Astrocyte of the hippocampus (primary cell): ENCODE data around the gene ASS1.

Experiments used
- DNase-seq: peaks from one replicate; pipeline ENCODE4 v3.0.0; 2011; ENCODE audit warnings: low read depth, low spot score

Gene ASS1

DNA sequence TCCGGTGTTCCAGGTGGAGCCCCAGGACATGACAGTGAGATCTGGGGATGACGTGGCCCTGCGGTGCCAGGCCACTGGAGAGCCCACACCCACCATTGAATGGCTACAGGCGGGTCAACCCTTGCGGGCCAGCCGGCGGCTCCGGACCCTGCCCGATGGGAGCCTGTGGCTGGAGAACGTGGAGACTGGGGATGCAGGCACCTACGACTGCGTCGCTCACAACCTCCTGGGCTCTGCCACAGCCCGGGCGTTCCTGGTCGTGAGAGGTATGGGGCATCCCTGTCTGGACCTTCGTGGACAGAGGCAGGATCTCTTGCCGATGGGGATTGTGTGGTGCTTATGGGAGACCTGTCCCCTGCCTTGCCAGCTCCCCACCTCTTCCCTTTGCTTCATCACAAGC lies 26.0 kb upstream of the ASS1 start:
- no peak for DNase-seq

DNA sequence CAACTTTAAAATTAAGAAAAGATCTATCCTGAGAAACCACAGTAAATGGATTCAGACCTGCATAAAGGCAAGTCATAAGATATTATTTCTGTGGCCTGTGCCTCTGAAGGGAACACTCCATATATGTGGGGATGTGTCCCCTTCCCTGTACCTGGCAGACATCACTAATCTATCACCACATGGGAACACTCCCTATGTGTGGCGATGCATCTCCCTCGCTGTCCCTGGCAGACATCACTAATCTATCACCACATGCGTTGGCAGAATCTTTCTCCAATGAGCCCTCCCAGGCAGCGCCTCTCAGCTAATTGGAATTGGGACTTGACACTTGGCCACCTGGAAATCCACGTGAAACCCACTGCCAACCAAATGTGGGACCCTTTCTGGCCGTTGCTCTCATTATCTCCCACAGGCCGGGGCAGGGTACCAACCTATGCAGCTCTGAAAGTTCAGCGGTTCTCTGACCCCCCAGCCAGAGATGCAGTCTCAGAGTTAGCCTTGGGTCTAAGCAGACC lies 25.2 kb upstream of the ASS1 start:
- no peak for DNase-seq

DNA sequence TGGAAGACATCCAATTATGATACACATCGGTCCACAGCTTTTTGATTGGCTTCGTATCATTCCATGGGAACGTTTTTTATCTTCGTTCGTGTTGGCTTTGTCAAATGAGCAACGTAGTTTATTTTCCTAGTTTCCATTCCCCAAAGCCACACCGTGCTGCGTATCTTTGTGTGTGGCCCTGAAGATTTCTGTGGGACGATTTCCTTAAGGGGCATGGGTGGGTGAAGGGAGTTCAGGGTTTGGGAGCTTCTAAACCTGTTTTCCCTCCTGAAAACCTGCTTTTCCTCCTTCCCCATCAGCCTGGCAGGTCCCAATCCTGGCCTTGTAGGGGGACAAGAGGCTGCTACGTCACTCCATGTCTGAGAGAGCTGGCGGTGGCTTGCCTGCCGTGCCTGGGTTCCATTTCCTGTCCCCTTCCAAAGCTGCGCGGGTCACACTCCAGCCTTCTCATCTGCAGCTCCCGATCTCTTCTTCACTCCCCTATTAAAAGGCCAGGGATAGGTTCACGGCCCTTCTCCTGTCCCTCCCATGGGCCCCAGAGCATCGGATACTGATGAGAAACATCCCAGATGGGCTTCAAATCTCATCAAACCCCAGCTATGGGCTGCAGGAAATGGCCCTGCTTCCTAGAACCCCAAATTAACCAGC lies 23.5 kb upstream of the ASS1 start:
- no peak for DNase-seq

DNA sequence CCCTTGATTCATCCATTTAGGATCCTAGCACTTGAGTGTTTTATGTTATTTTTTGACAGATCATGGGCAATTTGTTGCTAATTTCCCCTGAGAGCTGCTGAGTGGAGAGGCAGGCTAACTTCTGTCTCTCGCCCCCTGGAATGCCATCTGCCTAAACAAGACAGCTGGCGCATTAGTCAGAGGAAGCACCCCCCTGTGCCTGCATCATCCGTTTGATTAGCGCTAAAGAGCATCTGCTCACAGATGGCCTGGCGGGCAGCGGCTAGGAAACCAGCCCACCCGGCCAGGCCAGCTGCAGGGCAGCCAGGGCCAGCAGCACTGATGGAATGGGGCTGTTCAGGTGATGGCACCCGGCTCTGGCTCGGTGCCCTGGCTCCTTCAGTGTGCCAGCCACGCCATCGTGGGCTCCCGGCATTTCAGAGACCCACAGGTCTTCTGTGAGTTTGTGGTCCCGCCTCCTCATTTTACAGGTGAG lies 22.9 kb upstream of the ASS1 start:
- DNase-seq = no peak

DNA sequence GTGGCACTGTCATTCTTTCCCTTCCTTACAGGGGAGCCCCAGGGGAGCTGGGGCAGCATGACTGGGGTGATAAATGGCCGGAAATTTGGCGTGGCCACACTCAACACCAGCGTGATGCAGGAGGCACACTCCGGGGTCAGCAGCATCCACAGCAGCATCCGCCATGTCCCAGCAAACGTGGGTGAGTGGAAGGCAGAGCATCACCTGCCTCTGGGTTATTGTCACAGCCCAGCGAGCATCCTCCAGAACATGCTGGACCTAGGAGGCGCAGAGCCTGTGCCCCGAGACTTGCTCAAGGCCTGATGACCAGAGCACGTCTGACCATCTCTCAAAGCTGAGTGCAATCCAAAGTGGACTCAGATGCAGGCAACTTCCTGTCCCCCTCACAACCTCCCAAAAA lies 22.2 kb upstream of the ASS1 start:
- no peak for DNase-seq

DNA sequence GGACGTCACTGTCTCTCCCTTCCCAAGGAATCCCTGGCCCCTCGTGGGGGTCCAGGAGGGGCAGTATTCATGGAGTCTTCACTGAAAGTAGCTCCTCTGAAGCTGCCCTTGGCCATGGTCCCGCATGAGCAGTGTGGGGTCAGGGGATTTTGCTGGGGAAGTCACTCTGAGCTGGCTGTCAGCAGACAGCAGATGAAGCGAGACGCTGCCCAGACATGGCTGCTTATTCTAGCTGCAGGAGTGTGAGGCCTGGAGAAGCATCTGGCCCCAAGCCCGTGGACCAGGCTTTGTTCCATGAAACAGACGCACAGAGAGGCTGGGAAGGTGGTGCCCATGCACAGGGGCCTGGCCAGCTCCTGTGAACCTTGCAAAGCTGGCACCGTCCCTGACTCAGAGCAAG lies 21.5 kb upstream of the ASS1 start:
- no peak for DNase-seq

DNA sequence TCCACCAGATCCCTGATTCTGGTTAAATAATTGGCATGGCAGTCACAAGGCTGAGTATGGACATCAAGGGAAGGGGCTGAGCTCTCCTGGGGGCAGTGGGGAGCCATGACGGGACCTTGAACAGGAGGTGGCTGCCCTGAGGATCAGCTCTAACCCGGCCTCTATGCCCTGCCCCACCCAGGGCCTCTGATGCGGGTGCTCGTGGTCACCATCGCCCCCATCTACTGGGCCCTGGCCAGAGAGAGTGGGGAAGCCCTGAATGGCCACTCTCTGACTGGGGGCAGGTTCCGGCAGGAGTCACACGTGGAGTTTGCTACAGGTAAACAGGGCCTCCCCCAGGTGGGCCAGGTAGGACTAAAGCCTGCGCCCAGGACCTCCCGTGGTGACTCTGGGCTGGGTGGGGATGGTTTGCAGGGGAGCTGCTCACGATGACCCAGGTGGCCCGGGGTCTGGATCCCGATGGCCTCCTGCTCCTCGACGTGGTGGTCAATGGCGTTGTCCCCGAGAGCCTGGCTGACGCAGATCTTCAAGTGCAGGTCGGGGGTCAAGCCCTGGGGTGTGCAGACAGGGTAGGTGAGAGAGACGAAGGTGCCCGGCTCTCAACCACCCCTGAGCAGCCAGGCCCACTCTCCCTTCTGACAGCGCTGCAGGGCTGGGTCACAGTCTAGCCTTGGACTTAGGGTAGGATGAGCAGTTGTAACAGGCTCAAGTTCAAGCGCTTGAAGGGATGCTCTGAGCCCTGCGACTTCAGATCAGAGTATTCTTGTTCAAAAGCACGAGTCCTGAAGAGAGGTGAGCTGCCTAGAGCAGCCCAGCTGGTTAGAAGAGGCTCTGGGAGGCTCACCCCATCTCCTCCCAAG lies 19.9 kb upstream of the ASS1 start:
- DNase-seq = no peak

DNA sequence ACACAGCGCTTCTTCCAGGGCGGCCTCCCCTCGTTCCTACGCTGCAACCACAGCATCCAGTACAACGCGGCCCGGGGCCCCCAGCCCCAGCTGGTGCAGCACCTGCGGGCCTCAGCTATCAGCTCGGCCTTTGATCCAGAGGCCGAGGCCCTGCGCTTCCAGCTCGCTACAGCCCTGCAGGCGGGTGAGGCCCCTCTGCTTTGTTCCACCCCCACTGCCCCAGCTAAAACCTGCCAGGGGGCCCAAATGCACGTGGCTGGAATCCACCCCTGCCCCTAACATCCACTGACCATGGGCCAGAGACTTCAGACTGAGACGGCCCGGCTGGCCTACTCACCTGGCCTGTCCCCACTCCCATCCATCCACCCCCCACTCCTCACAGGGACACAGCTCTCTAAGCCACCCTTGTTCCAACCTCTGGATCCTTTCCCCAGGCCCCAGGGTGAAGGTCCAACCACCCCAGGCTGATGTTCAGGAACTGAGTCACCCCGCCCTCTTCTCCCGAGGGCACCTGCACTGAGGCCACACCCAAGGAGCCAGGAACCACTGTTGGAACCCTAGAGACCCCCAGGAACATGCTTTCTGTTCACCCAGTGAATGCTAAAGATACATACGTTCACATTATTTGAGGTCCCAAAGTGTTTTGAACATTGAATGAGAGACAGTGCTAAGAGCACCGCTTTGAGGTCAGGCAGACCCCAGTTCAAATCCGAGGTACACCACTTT lies 18.9 kb upstream of the ASS1 start:
- DNase-seq = no peak

DNA sequence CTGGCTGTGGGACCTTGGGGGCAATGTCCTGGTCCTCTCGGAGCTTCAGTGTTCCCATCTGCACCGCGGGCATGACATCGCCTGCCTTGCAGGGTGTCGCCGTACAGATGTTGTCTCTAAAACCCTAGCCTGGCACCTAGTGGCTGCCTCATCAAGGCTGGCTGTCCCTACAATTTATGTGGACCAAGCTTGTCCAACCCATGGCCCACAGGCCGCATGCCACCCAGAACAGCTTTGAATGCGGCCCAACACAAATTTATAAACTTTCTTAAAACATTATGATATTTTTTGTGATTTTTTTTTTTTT lies 18.3 kb upstream of the ASS1 start:
- no peak for DNase-seq

DNA sequence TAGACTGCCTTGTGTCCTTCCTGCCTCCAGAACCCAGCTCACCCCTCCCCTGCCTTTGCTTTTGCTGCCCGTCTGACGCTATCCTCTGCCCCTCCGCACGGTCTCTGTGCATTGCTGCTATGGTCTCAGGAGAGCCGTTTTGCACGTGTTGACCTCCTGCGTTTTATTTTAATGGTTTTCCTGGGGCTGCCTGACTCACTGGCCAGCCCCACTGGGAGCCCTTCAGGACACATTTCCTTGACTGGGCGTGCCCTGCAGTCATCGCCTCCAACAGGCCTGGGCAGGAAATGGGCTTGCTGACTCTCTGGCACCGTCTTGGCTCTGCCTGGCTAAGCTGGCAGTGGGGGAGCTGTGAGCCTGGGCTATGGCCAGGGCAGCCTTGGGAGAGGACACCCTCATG lies 17.9 kb upstream of the ASS1 start:
- no peak for DNase-seq

DNA sequence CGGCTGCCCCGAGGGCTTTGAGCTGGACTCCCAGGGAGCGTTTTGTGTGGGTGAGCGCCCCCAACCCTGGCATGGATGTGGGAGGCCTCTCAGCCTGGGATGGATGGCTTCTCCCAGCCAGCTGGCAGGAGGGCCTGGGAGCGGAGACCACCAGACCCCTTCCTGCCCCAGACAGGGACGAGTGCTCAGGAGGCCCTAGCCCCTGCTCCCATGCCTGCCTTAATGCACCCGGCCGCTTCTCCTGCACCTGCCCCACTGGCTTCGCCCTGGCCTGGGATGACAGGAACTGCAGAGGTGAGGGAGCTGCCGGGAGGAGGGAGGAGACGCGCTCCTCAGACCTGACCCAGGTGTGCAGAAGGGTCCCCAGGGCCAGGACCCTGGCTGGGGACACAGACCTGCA lies 17.4 kb upstream of the ASS1 start:
- DNase-seq = no peak

DNA sequence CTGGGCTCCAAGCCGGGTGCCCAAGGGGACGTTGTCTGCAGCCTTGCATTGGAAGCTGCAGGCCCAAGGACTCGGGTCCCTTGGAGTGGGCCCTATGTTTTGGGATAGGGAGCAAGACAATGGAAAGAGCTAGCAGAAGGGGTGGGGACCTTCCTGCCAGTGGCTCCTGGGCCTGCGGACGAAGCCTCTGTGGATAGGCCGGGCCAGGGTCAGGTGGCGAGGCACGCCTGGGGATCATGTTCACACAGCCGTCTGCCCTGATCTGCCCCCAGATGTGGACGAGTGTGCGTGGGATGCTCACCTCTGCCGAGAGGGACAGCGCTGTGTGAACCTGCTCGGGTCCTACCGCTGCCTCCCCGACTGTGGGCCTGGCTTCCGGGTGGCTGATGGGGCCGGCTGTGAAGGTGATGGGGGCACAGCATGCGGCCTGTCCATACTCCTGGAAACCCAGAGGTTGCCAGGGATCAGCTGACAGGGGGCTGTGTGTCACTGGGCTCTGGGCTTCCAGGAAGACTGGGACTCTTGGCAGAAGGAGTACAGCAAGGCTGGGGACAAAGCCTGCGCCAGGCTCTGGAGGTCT lies 16.6 kb upstream of the ASS1 start:
- DNase-seq = no peak

DNA sequence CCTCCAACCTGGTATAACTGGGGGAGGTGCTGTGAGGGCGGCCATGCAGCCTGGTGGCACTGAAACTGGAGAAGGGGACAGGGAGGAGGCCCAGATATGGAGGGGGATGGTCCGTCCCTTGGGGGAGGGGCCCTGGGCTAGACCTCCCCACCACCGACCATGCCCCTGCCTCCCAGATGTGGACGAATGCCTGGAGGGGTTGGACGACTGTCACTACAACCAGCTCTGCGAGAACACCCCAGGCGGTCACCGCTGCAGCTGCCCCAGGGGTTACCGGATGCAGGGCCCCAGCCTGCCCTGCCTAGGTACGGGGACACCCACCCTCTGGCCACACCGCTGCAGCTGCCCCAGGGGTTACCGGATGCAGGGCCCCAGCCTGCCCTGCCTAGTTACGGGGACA lies 15.4 kb upstream of the ASS1 start:
- no peak for DNase-seq

DNA sequence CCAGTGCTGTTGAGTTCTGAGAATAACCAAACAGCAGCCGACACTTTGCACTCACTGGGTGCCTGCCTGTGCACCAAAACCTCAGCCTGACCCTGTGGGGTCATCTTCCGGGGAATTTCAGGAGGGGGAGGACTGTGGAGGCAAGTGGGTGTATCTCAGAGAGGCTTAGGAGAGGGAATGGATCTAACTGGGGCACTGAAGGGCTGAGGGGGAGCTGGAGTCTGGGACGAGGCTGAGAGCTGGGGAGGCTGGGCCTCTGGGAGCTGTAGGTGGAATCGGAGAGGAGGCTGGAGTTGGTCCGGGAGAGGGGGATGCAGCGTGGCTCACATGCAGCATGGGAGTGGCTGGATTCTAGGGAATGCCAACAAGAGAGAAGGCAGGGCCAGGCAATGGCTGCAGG lies 14.9 kb upstream of the ASS1 start:
- DNase-seq = no peak

DNA sequence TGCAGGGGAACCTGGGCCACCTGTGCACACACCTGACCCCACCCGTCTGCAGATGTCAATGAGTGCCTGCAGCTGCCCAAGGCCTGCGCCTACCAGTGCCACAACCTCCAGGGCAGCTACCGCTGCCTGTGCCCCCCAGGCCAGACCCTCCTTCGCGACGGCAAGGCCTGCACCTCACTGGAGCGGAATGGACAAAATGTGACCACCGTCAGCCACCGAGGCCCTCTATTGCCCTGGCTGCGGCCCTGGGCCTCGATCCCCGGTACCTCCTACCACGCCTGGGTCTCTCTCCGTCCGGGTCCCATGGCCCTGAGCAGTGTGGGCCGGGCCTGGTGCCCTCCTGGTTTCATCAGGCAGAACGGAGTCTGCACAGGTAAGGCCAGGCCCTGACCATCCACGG lies 14.5 kb upstream of the ASS1 start:
- DNase-seq = no peak

DNA sequence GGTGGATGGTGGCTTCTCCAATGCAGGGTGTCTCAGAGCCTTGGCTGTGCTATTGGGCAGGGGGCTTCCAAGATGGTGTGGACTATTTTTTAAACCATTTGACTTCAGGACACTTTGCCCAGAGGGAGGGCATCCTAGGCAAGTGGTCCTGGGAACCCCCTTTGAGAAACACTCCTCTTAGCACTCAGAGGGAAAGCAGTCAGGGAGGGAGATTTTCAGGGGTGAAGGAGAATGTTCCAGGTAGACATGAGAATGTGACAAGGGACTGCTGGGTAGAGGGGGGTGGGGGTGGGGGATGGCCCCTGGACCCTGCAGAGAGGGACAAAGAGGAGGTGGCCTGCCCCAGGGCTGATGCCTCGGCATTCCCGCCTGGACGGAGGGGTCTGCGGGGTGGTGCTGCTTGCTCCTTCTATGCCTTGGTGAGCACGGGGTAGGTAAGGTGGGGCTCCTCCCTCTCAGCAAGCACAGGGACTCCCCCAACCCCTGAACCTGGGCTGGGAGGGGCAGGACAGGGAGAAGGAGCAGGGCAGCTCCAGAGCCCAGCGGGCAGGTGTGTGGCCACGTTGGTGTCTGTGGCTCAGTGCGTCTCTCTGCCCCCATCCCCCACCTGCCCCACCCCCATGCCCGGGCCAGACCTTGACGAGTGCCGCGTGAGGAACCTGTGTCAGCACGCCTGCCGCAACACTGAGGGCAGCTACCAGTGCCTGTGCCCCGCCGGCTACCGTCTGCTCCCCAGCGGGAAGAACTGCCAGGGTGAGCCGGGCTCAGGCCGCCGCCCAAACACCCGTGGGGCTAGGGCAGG lies 13.8 kb upstream of the ASS1 start:
- no peak for DNase-seq

DNA sequence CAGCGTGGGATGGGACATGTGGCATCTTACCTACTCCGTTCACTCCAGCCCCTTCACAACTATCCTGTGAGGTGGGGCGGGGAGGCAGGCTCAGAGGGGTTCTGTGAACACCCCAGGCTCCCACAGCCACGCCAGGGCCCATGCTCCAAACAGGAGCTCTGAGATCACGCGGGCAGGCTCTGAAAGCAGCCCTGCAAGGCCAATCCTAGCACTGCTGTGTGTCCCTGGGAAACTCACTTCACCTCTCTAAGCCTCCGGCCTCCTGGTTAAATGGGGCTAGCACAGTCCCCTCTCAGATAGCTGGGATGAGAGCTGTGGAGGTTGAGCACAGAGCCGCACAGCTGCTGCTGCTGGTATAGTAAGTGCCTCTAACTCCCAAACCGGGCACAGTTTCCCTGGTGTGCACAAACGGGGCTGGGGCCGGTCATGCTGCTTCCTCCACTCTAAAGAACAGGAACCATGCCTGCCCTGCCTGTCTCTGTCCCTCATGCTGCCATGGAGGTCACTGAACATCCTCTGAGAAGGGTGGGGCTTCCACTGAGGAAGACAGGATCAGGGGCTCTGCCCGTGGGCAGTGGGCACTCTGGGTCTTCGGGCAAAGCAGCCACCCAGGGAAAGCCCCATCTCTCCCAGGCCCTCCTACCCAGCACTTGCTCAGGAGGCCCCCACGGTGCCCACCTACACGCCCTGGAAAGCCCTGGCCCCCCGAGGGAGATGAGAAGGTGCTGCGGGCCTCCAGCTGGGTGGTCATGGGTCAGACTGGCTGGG lies 13.0 kb upstream of the ASS1 start:
- no peak for DNase-seq

DNA sequence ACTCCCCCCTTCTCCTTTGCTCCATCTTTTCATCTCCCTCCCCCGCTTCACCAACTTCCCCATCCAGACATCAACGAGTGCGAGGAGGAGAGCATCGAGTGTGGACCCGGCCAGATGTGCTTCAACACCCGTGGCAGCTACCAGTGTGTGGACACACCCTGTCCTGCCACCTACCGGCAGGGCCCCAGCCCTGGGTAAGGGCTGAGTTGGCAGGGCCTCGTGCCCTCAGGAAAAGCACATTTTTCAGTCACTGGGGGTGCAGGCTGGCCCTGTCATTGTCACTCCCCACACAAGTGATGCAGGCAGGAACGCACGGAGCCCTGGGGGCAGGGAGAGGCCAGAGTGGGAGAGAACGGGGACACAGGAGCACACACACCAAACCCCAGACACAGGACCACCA lies 12.4 kb upstream of the ASS1 start:
- no peak for DNase-seq

DNA sequence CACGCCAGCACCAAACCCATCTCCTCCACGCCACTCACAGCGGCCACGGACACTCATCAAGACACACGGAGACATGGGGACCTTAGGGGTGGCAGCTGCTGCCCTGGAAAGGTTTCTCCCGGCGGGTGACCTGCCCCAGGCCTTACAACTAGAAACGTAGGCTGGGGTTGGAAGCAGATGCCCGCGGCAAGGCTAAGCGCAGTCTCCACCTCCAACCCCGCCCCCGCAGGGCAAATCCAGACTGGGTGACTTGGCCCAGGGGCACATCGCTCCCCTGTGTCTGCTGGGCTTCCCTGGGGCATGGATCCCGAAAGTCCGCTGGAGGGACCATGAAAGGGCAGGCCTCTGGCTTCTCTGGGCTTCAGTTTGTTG lies 12.0 kb upstream of the ASS1 start:
- DNase-seq = no peak

DNA sequence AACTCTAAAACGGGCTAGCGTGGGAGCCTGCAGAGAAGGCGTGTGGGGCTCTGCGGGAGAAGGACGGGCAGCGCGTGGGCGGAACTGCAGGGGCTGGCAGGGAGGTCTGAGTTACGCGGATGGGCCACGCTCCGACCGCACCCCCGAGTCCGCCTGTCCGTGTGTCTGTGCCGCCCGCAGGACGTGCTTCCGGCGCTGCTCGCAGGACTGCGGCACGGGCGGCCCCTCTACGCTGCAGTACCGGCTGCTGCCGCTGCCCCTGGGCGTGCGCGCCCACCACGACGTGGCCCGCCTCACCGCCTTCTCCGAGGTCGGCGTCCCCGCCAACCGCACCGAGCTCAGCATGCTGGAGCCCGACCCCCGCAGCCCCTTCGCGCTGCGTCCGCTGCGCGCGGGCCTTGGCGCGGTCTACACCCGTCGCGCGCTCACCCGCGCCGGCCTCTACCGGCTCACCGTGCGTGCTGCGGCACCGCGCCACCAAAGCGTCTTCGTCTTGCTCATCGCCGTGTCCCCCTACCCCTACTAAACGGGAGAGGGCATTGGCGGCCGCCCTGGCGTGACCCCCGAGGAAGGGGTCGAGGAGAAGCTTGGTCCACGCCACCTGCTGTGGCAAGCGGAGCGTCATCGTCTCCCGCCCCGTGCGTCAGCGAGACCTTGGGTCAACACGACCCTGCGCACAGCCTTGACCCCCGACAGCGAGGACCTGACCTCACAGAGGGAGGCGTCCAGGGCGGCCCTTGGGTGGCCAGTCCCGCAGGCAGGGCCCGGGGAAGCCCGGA lies 11.4 kb upstream of the ASS1 start:
- peak; percentile 71 for DNase-seq
